RCC 7860 (cell line): Measurements from ENCODE around the gene CXorf49.
"Not testable (repeated sequence)": the region's sequence is repeated elsewhere in the genome, so short reads cannot be mapped to it uniquely, and the experiment has no call there.

Experiments used
- DNase-seq: peaks from one replicate; pipeline ENCODE4 v3.0.0-alpha.2; 2015; ENCODE audit warnings: low spot score
- FAIRE-seq: peaks from 2 replicates; lab custom pipeline; 2012; peaks lifted over from hg19 to GRCh38; lab: Jason Lieb, UNC

Gene CXorf49

GRCh38 chrX:71718185-71718584, at the start of gene CXorf49:
CXorf49 (minus strand) TSS chrX:71718285; CDS start chrX:71718151, 134 bp downstream.
- DNase-seq, FAIRE-seq: not testable (repeated sequence)

GRCh38 chrX:71767134-71767533, 49.0 kb upstream of the CXorf49 start:
- FAIRE-seq, DNase-seq: not testable (repeated sequence)

GRCh38 chrX:71765613-71766012, 47.5 kb upstream of the CXorf49 start:
- not testable (repeated sequence) for FAIRE-seq, DNase-seq

- DNase-seq, FAIRE-seq: not testable (repeated sequence)
Measured at GRCh38 chrX:71764832-71765231, 46.7 kb upstream of the CXorf49 start.

DNA sequence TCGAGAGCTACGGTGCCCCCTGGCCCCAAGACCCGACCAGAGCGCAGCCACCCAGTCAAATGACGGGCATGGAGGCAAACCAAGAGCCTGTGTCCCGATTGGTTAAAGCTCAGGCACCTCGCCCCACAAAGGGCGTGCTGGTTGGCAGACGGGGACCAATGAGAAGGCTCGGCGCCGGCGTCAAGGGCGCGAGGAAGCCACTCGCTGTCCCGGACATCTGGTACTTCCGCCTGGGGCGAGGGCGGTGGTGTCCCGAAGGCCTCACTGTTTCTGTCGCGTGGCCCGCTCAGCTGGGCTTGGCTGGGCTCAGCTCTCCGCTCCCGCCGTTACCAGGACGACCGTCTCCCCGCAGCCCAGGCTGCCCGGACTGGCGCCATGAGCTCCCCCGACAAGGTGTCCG, 45.0 kb upstream of the CXorf49 start, which contains the start of gene CXorf49B:
Gene CXorf49B, plus strand, starts transcription at position 301 of the 400 bp plus-strand sequence. Its CDS starts 75 bp downstream, at position 376.
- not testable (repeated sequence) for DNase-seq, FAIRE-seq

DNA sequence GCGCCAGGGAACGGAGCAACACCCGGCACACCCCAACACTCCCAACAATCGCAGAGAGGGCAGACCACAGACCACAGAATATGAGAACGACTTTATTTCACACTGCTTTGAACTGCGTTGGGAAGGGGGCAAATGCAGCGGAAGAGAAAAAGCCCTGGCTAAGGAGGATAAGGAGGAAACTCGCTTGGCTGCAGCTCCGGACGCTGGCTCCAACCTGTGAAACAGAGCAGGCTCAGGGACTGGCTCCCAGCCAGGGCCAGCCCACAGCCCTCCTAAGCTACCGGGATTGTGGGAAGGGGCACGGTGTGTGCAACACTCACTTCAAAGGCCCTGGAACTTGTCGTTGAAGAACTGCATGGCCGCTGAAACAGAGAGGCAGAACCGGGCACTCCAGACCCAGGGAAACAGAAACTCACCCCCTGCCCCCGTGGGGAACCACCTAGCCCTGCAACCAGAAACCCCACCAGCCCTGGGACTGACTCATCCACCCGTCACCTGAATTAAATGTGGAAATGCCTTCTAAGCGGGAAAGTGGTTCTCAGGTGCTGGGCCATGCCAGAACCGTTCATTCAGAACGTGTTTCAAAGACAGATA, 42.7 kb upstream of the CXorf49 start:
- DNase-seq: not testable (repeated sequence)
- FAIRE-seq: peak; percentile 60

- peak; percentile 79 for FAIRE-seq
- DNase-seq: not testable (repeated sequence)
Measured at GRCh38 chrX:71720289-71720886, 2.3 kb upstream of the CXorf49 start.

GRCh38 chrX:71719195-71719594, 1.1 kb upstream of the CXorf49 start:
- DNase-seq, FAIRE-seq: not testable (repeated sequence)

GRCh38 chrX:71716323-71716722, 1.8 kb downstream of the CXorf49 start:
- DNase-seq, FAIRE-seq: not testable (repeated sequence)

DNA sequence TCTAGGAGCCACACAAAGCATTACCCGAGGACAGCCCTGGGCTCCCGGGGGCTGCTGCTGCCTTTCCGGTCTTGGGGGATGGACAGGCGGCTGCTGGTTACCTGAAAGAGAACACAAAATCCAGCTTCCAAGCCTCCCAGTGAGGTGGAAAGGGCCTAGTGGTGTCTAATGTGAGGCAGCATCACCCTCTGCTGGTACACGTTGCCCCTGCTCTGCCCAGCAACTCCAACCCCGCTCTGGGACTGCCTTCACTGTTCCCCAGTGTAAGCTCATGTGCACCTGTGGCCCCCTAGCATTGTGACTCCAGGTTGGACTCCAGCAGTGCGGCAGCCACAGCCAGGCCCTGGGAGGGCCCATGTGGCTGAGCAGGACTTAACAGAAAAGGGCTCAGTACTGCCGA, 2.5 kb downstream of the CXorf49 start:
- not testable (repeated sequence) for DNase-seq, FAIRE-seq

DNA sequence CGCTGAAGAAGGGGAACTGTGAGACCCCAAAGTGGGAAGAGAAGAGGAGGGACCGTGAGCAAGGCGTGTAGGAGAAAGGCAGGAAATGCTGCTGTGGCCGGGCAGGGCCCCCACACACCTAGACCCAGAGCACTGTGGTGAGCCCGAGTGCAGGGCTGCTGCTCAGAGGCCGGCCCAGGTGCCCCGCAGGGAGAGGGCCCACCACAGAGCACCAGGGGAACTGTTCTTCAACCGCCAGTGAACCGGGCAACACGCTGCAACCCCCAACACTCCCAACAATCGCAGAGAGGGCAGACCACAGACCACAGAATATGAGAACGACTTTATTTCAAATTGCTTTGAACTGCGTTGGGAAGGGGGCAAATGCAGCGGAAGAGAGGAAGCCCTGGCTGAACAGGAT, 4.0 kb downstream of the CXorf49 start:
- FAIRE-seq, DNase-seq: not testable (repeated sequence)

GRCh38 chrX:71702853-71703252, 15.2 kb downstream of the CXorf49 start:
- not testable (repeated sequence) for FAIRE-seq, DNase-seq

DNA sequence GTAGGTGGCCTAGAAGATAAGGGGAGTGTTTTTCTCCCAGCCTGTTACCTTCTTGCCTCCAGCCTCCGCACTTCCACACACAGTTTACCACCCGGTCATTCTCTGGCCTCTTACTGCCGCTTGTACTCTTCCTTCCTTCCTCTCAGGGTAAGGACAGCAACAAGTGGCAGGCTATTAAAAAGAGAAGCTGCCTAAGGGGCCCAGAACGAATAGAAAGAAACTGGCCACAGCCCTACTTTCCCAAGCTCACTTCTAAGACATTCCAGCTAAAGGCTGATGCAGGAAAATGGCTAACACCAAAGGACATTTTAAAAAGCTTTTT, 19.1 kb downstream of the CXorf49 start:
- FAIRE-seq, DNase-seq: not testable (repeated sequence)

DNA sequence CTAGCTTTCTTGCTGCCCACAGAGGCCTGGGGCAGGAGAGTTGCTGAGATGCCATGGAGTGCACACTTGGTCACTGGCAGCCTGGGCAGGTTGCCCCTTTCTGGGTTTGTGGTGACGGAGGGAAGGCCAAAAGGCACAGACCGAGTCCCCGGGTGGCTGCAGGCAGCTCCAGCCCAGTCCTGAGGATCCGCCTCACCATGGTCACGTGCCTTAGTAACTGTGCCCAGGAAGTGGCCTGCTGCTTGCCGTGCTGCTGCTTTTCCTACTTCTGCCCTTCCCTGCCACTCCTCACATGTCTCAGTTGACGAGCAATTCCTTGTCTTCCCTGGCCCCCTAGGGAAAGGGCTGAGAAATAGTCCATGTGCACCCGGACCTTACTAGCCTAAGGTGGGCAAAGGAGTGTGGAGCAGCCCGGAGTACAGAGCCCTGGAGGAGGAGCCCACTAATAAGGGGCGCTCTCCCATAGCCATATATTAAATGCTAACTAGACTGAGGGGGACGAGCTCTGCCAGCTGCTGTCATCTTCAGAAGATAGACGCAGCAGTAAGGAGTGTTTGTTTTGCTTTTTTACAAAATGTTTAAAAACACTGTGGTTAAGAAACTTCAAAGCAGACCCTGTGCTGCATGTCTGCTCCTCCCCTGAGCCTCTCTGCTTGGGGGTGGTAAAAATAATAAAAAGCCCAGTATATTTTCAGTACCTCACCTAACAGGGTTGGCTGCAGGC, 19.6 kb downstream of the CXorf49 start:
- FAIRE-seq, DNase-seq: not testable (repeated sequence)

GRCh38 chrX:71697466-71698298, 20.4 kb downstream of the CXorf49 start:
- not testable (repeated sequence) for DNase-seq, FAIRE-seq

DNA sequence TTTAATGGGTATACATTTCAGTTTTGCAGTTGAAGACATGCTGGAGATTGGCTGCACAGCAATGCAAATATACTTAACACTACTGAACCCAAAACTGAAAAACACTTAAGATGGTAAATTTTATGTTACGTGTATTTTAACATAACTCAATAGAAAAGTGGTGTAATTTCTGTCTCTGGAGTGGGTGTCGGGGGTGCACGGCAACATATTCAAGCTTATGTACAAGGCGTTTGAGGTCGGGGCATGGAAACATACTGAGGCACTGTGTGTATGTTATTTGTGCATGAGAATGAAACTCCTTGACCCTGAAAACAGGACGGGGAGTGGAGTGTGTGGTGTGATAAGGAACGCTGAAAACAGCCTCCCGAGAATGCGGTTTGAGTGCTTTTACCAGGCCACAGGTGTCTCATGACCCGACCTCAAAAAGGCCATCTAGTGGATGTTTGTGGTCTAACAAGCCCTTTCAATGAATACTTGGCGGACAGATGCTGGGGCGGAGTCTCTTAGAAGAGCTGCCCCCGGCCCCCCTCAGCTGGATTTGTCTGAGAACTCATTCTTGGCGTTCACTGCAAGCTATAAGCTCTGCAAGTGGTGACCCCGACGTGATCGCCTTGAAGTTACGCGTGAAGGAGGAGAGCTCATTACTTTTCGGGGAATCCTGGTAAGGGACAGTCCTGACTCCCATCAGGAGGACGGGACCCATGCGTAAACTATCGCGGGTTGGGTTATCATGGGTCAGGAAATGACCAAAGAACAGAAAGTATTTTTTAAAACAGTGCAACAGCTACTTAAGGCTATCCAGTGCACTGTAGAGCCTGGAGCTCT, 21.2 kb downstream of the CXorf49 start:
- DNase-seq, FAIRE-seq: not testable (repeated sequence)

DNA sequence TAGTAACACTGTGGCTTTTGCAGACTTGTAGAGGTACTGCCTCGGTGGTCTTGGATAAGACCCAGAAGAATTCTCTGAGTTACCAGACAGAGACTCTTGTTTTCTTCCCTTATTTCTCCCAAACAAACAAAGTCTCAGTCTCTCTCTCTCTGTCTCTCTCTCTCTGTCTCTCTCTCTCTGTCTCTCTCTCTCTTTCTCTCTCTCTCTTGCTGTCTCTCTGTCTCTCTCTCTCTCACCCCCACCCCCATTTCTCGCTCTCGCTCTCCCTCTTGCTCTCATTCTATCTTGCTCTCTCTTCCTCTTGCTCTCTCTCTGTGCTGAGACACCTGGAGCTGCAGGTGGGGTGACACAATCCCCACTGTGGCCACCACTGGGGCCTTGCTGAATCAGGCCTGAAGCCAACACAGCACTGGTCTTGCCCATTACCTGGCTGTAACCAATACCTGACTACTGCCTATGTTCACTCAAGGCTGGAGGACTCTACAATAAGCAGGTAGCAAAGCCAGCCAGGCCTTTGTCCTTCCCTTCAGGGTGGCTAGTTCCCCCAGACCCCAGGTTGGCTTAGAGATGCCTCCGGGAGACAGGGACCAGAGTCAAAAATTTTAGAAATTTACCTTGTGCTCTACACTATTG, 38.4 kb downstream of the CXorf49 start:
- DNase-seq (no peak), FAIRE-seq (no peak)

GRCh38 chrX:71677195-71677594, 40.9 kb downstream of the CXorf49 start:
- DNase-seq, FAIRE-seq: not testable (repeated sequence)
